ENCODE data around the gene ZNF230.

ZNF230 gene

GRCh38 chr19:44002566-44003460, at the start of gene ZNF230:
TSS of gene ZNF230 (plus strand) at chr19:44002957. CDS start at chr19:44007079, 4,122 bp downstream.
- DNase-seq (ENCODE audit: low read depth, low spot score), result peak; percentile 73

GRCh38 chr19:43956827-43957226, 45.9 kb upstream of the ZNF230 start:
- DNase-seq (ENCODE audit: low read depth, low spot score), result no peak

GRCh38 chr19:43957891-43958290, 44.9 kb upstream of the ZNF230 start:
- DNase-seq (ENCODE audit: low read depth, low spot score), result no peak

- DNase-seq (ENCODE audit: low read depth, low spot score), result no peak
Measured at GRCh38 chr19:43960411-43960810, 42.3 kb upstream of the ZNF230 start.

- DNase-seq (ENCODE audit: low read depth, low spot score), result no peak
Measured at GRCh38 chr19:43966079-43966694, 36.6 kb upstream of the ZNF230 start.

- DNase-seq (ENCODE audit: low read depth, low spot score), result no peak
Measured at GRCh38 chr19:43976732-43977131, 26.0 kb upstream of the ZNF230 start.

- no peak for DNase-seq (ENCODE audit: low read depth, low spot score)
Measured at GRCh38 chr19:43983544-43983911, 19.2 kb upstream of the ZNF230 start.

- DNase-seq (ENCODE audit: low read depth, low spot score), result peak; percentile 86
Measured at GRCh38 chr19:43983912-43984686, 18.7 kb upstream of the ZNF230 start, which contains the start of gene ZNF155. TSS of gene ZNF155 (plus strand) at chr19:43984188. CDS start at chr19:43988544, 4,356 bp downstream.

- no peak for DNase-seq (ENCODE audit: low read depth, low spot score)
Measured at GRCh38 chr19:43984687-43985000, 18.1 kb upstream of the ZNF230 start.

GRCh38 chr19:43997631-43998290, 5.0 kb upstream of the ZNF230 start:
- no peak for DNase-seq (ENCODE audit: low read depth, low spot score)

- no peak for DNase-seq (ENCODE audit: low read depth, low spot score)
Measured at GRCh38 chr19:44002212-44002565, 568 bp upstream of the ZNF230 start.

GRCh38 chr19:44003461-44004009, 778 bp downstream of the ZNF230 start:
- DNase-seq (ENCODE audit: low read depth, low spot score), result no peak

- DNase-seq (ENCODE audit: low read depth, low spot score), result no peak
Measured at GRCh38 chr19:44005973-44006372, 3.2 kb downstream of the ZNF230 start.

GRCh38 chr19:44007473-44007872, 4.7 kb downstream of the ZNF230 start:
- no peak for DNase-seq (ENCODE audit: low read depth, low spot score)

GRCh38 chr19:44010468-44010867, 7.7 kb downstream of the ZNF230 start:
- DNase-seq (ENCODE audit: low read depth, low spot score), result no peak

- no peak for DNase-seq (ENCODE audit: low read depth, low spot score)
Measured at GRCh38 chr19:44019498-44019897, 16.7 kb downstream of the ZNF230 start.

GRCh38 chr19:44021221-44021620, 18.5 kb downstream of the ZNF230 start:
- DNase-seq (ENCODE audit: low read depth, low spot score), result no peak

GRCh38 chr19:44024900-44025216, 22.1 kb downstream of the ZNF230 start:
- DNase-seq (ENCODE audit: low read depth, low spot score), result no peak

- peak; percentile 48 for DNase-seq (ENCODE audit: low read depth, low spot score)
Measured at GRCh38 chr19:44025217-44025936, 22.6 kb downstream of the ZNF230 start, which contains the start of gene ZNF222. TSS of gene ZNF222 (plus strand) at chr19:44025379. CDS start at chr19:44025437, 58 bp downstream.

GRCh38 chr19:44026622-44027021, 23.9 kb downstream of the ZNF230 start:
- DNase-seq (ENCODE audit: low read depth, low spot score), result no peak
